Prostate gland (tissue), 2 donors: Measurements from ENCODE around the gene ATP6V1F. TPM values are rescaled to one million over a fixed set of nuclear protein-coding genes. Genes with fewer than 3 reads are reported as not detected.

ENCODE experiments used
- DNase-seq: peaks from one replicate; pipeline ENCODE4 v3.0.0-alpha.2; 2019; ENCODE audit warnings: low spot score
- H3K27ac ChIP-seq, 2 donors: fragments of 200-600 bp; sonication (generic); 2 replicates each; pipeline ENCODE4 v1.5.1; 2017 to 2019
- H3K27me3 ChIP-seq: fragments of 200-600 bp; sonication (generic); replicated peaks from 2 replicates; pipeline ENCODE4 v1.5.1; 2019; ENCODE audit not compliant: insufficient read depth
- H3K36me3 ChIP-seq, 2 donors: fragments of 200-600 bp; sonication (generic); 1 replicate in 1 of 2; 2 replicates in 1 of 2; pipeline versions ENCODE4 v1.5.1 to v1.8.1; 2017 to 2019
- H3K4me1 ChIP-seq: fragments of 200-600 bp; sonication (generic); replicated peaks from 2 replicates; pipeline ENCODE4 v1.5.1; 2019
- H3K4me3 ChIP-seq, 2 donors: fragments of 200-600 bp; sonication (generic); 2 replicates each; pipeline ENCODE4 v1.5.1; 2017 to 2019
- H3K9me3 ChIP-seq: fragments of 200-600 bp; sonication (generic); 2 replicates; pipeline ENCODE4 v1.5.1; 2017
- CTCF ChIP-seq, 4 experiments: fragments of 200-600 bp in 2 of 4; fragments of 450-650 bp in 2 of 4; sonication (generic) in 2 of 4; IDR thresholded peaks; 1 replicate in 3 of 4; 2 replicates in 1 of 4; pipeline ENCODE4 v1.5.1; 2016 to 2019; ENCODE audit warnings: antibody characterized with exemption in 4 of 4, mild to moderate bottlenecking in 2 of 4, moderate library complexity in 2 of 4
- POLR2A ChIP-seq: fragments of 450-650 bp; IDR thresholded peaks from one replicate; pipeline ENCODE4 v1.6.1; 2016; ENCODE audit warnings: antibody characterized with exemption, mild to moderate bottlenecking
- POLR2AphosphoS5 ChIP-seq: sonication (generic); formaldehyde crosslinking; IDR thresholded peaks from one replicate; pipeline ENCODE4 v1.6.1; 2017; ENCODE audit warnings: antibody characterized with exemption
- WGBS: methylation state at CpG from one replicate; pipeline ENCODE4 v1.1.5; 2018; 5-methylcytosine and 5-hydroxymethylcytosine counted together
- intact Hi-C: fragments of 100-400 bp; cut with DNase I; formaldehyde crosslinking; loops from one replicate; pipeline ENCODE4 v1.14.2; 2022
- total RNA-seq, 2 donors: library from RNA; depleted of rRNA; stranded (reverse); fragments of >200 nt; gene quantifications; one replicate each; pipeline ENCODE4 v1.1.0, GENCODE V29; 2016

ATP6V1F gene
- total RNA-seq, 2 donors from 2014 or later = 116 to 118 TPM

GRCh38 chr7:128893251-128894100, 30.8 kb downstream of the ATP6V1F start:
- no peaks in the 10 kb centered on the region for H3K4me1 ChIP-seq
- H3K36me3 ChIP-seq = no peaks in the 10 kb centered on the region
- no peak for TF ChIP-seq POLR2A
- TF ChIP-seq POLR2AphosphoS5 = no peak
- TF ChIP-seq CTCF (IDR thresholded peaks at IDR 0.05) = no peak
- 84% methylated on average over 20 of the region's 23 CpGs for WGBS
- intact Hi-C loops = no loop called here
- no peak overlapping the region for H3K4me3 ChIP-seq
- no peak overlapping the region for H3K27ac ChIP-seq
- no peaks in the 10 kb centered on the region for H3K27me3 ChIP-seq
- no peaks in the 10 kb centered on the region for H3K9me3 ChIP-seq
- DNase-seq = no peak

DNA sequence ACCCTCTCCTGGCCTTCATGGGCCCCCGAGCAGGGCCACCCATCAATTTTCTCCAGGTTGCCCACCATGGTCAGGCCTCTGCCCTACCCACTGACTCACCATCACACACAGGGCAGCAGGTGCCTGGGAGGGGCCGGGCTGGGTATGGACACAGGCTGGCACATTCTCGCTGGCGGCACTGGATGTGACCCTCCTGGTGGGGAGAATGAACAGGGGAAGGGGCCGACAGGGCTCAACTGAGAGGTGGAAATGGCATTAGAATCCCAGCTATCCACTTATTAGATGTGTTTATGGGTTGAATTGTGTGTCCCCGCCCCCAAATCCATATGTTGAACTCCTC, 31.4 kb downstream of the ATP6V1F start:
- intact Hi-C loops = no loop called here
- Histone ChIP-seq H3K27ac (no peak overlapping the region), H3K27me3 (no peaks in the 10 kb centered on the region), H3K4me1 (no peaks in the 10 kb centered on the region), H3K9me3 (no peaks in the 10 kb centered on the region), H3K36me3 (no peaks in the 10 kb centered on the region), H3K4me3 (no peak overlapping the region)
- TF ChIP-seq POLR2AphosphoS5 (no peak), CTCF (IDR thresholded peaks at IDR 0.05) (no peak), POLR2A (no peak)
- DNase-seq = no peak
- 94% methylated on average over 6 of the region's 6 CpGs for WGBS

GRCh38 chr7:128895320-128895719, 32.7 kb downstream of the ATP6V1F start:
- WGBS = 87% methylated on average over 3 of the region's 3 CpGs
- H3K4me1 ChIP-seq = no peaks in the 10 kb centered on the region
- no peak for TF ChIP-seq CTCF (IDR thresholded peaks at IDR 0.05)
- no peak for TF ChIP-seq POLR2A
- no peak for TF ChIP-seq POLR2AphosphoS5
- H3K4me3 ChIP-seq = no peak overlapping the region
- H3K27ac ChIP-seq = no peak overlapping the region
- no peaks in the 10 kb centered on the region for H3K27me3 ChIP-seq
- no peak for DNase-seq
- H3K36me3 ChIP-seq = no peaks in the 10 kb centered on the region
- H3K9me3 ChIP-seq = no peaks in the 10 kb centered on the region
- intact Hi-C loops = no loop called here

- Histone ChIP-seq H3K4me1 (no peaks in the 10 kb centered on the region), H3K36me3 (no peaks in the 10 kb centered on the region), H3K9me3 (no peaks in the 10 kb centered on the region), H3K27ac (no peak overlapping the region), H3K27me3 (no peaks in the 10 kb centered on the region), H3K4me3 (no peak overlapping the region)
- intact Hi-C loops = no loop called here
- TF ChIP-seq POLR2A = no peak
- no peak for TF ChIP-seq POLR2AphosphoS5
- no peak for TF ChIP-seq CTCF (IDR thresholded peaks at IDR 0.05)
- no peak for DNase-seq
Observed at GRCh38 chr7:128899392-128899791, 36.7 kb downstream of the ATP6V1F start.

DNA sequence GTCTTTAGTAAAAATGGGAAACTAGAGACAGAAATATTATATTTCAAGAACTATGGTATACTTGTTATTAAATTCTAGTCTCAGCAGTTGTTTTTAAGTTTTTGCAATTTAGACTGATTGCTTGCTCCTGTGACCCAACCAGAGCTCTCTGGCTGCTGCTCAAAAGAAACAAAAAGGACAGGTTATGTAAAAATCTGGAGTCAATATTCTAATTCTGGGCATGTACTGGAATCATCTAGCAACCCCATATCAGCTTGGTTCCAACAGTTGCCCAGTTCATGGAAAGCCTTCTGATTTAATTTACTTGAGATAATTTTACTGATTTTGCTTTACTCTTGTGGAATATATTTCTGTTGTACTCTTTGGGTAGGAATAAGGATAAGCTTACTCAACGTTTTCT, 37.6 kb downstream of the ATP6V1F start:
- no peaks in the 10 kb centered on the region for H3K4me1 ChIP-seq
- intact Hi-C loops = no loop called here
- no peak overlapping the region for H3K27ac ChIP-seq
- H3K36me3 ChIP-seq = no peaks in the 10 kb centered on the region
- H3K27me3 ChIP-seq = no peaks in the 10 kb centered on the region
- H3K4me3 ChIP-seq = no peak overlapping the region
- no peaks in the 10 kb centered on the region for H3K9me3 ChIP-seq
- TF ChIP-seq POLR2AphosphoS5 (no peak), CTCF (IDR thresholded peaks at IDR 0.05) (no peak), POLR2A (no peak)
- DNase-seq = no peak
- 94% methylated on average over 1 of the region's 1 CpG for whole genome bisulfite sequencing
